Prostate gland (tissue), 2 donors: ENCODE results near the gene SUCLG2.

Experiments used
- CTCF ChIP-seq, 4 experiments: fragments of 200-600 bp in 2 of 4; fragments of 450-650 bp in 2 of 4; sonication (generic) in 2 of 4; IDR thresholded peaks; 1 replicate in 3 of 4; 2 replicates in 1 of 4; pipeline ENCODE4 v1.5.1; 2016 to 2019; ENCODE audit warnings: antibody characterized with exemption in 4 of 4, mild to moderate bottlenecking in 2 of 4, moderate library complexity in 2 of 4
- POLR2A ChIP-seq: fragments of 450-650 bp; IDR thresholded peaks from one replicate; pipeline ENCODE4 v1.6.1; 2016; ENCODE audit warnings: antibody characterized with exemption, mild to moderate bottlenecking
- POLR2AphosphoS5 ChIP-seq: sonication (generic); formaldehyde crosslinking; IDR thresholded peaks from one replicate; pipeline ENCODE4 v1.6.1; 2017; ENCODE audit warnings: antibody characterized with exemption

- TF ChIP-seq CTCF (IDR thresholded peaks at IDR 0.05) (no peak), POLR2AphosphoS5 (no peak), POLR2A (no peak)
These were observed 36.8 kb upstream of the SUCLG2 start for GRCh38 chr3:67691207-67691606.
